Chondrocyte (in vitro differentiated cells): Measurements from ENCODE around the gene LRMDA. TPM values are rescaled to one million over a fixed set of nuclear protein-coding genes. Genes with fewer than 3 reads are reported as not detected.

Experiments
- DNase-seq: peaks from one replicate; pipeline ENCODE4 v3.0.0; 2021; ENCODE audit warnings: mixed read lengths, low spot score
- H3K27ac Mint-ChIP-seq: one replicate; pipeline ENCODE4 v1.8.0; 2021; ENCODE audit warnings: mild to moderate bottlenecking, moderate library complexity, mixed read lengths; ENCODE audit not compliant: unreplicated experiment
- H3K27me3 Mint-ChIP-seq: 2 replicates; pipeline ENCODE4 v1.8.0; 2021; ENCODE audit warnings: low read depth, mixed read lengths
- H3K36me3 Mint-ChIP-seq: 2 replicates; pipeline ENCODE4 v1.8.0; 2021; ENCODE audit warnings: low read depth, mixed read lengths
- H3K4me1 Mint-ChIP-seq: 2 replicates; pipeline ENCODE4 v1.8.0; 2021; ENCODE audit warnings: low read depth, mild to moderate bottlenecking, mixed read lengths
- H3K4me3 Mint-ChIP-seq: one replicate; pipeline ENCODE4 v1.8.0; 2021; ENCODE audit warnings: mild to moderate bottlenecking, moderate library complexity, mixed read lengths; ENCODE audit not compliant: unreplicated experiment
- H3K9me3 Mint-ChIP-seq: 2 replicates; pipeline ENCODE4 v1.8.0; 2021; ENCODE audit warnings: low read depth, mixed read lengths
- CTCF ChIP-seq: fragments of 200-600 bp; sonication (generic); IDR thresholded peaks from 2 replicates; pipeline ENCODE4 v1.5.0; 2021; ENCODE audit warnings: antibody characterized with exemption, mild to moderate bottlenecking, moderate library complexity
- total RNA-seq: library from RNA; stranded (reverse); gene quantifications from 3 replicates; pipeline ENCODE4 v1.2.1, GENCODE V29; 2021

Gene LRMDA
- total RNA-seq, 1 donor from 2014 or later: 2.8 TPM

GRCh38 chr10:76201962-76202361 lies 770.5 kb downstream of the LRMDA start:
- no peak for TF ChIP-seq CTCF
- no peak overlapping the region for H3K27ac Mint-ChIP-seq

GRCh38 chr10:76202777-76203176 lies 771.4 kb downstream of the LRMDA start:
- H3K4me3 Mint-ChIP-seq: no peak overlapping the region
- no peaks in the 10 kb centered on the region for H3K27me3 Mint-ChIP-seq
- no peak overlapping the region for H3K27ac Mint-ChIP-seq
- H3K36me3 Mint-ChIP-seq: no peaks in the 10 kb centered on the region
- DNase-seq: no peak
- peaks cover 12% of the 10 kb centered on the region for H3K4me1 Mint-ChIP-seq
- H3K9me3 Mint-ChIP-seq: no peaks in the 10 kb centered on the region
- no peak for TF ChIP-seq CTCF

More at GRCh38 chr10:76201962-76202361, 770.5 kb downstream of the LRMDA start:
- Mint-ChIP-seq H3K9me3 (no peaks in the 10 kb centered on the region), H3K27me3 (no peaks in the 10 kb centered on the region), H3K4me3 (no peak overlapping the region), H3K4me1 (peaks cover 12% of the 10 kb centered on the region), H3K36me3 (no peaks in the 10 kb centered on the region)
- no peak for DNase-seq

DNA sequence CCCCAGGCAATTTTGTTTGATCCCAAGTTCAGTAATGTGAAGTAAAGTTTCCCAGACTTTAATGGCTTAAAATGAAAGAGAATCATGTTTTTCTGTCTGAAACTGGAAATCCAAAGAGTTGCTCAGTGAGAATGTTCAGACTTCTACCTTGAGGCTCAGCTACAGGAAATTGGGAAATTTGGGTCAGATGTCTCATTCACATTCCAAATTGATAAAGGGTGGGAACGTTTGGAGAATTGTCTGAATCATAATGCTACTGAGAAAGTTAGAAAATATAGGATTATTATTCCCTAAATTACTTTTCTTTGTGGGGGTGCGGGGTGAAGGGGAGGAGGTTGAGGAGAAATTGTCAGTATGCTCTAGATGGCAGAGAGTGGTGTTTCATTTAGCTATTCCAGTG lies 773.9 kb downstream of the LRMDA start:
- no peak overlapping the region for H3K4me3 Mint-ChIP-seq
- H3K27me3 Mint-ChIP-seq: no peaks in the 10 kb centered on the region
- no peak overlapping the region for H3K27ac Mint-ChIP-seq
- no peaks in the 10 kb centered on the region for H3K36me3 Mint-ChIP-seq
- no peak for TF ChIP-seq CTCF
- H3K9me3 Mint-ChIP-seq: no peaks in the 10 kb centered on the region
- peaks cover 16% of the 10 kb centered on the region for H3K4me1 Mint-ChIP-seq
- no peak for DNase-seq

DNA sequence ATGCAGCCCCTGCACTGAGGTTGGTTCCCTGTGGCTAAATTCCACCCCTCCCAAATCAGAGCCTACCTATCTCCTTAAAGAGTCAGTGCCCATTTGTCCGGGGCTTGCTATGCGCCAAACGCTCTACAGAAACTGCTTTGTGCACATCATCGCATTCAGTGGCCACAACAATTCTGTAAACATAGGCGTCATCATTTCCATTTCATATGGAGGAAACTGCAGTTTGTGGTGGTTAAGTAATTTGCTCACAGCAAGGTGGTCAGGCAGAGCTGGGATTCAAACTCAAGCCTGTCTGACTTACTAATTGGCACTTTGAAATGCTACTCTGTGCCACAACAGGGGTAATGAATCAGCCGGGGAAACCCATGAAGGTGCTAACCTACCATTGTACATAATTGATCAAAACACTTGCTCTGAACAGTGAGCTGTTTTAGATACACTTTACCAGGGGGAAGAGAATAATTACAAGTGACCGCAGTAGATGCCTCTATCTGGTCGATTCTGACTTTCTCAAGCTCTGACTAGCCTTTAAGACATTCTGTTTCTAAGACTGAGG lies 775.5 kb downstream of the LRMDA start:
- TF ChIP-seq CTCF: no peak
- H3K27ac Mint-ChIP-seq: no peak overlapping the region
- no peaks in the 10 kb centered on the region for H3K27me3 Mint-ChIP-seq
- peaks cover 16% of the 10 kb centered on the region for H3K4me1 Mint-ChIP-seq
- H3K9me3 Mint-ChIP-seq: no peaks in the 10 kb centered on the region
- no peaks in the 10 kb centered on the region for H3K36me3 Mint-ChIP-seq
- no peak for DNase-seq
- H3K4me3 Mint-ChIP-seq: no peak overlapping the region

DNA sequence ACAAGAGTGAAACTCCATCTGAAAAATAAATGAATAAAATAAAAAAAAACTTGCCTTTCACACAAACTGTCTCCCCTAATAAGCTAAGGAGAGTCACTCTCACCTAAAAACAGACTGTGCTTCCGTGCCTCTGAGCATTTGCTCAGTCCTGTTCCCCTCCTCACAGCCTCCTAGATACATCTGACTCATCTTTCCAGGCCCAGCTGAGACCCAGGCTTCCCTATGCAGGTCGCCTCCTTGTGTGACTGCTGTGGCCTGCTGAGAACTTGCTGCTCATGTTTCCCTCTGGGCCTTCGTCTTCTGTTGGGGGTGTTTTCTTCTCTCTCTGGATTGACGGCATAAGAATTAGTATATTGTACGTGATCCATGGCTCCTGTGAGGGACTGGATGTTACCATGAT lies 777.7 kb downstream of the LRMDA start:
- no peak for TF ChIP-seq CTCF
- H3K9me3 Mint-ChIP-seq: no peaks in the 10 kb centered on the region
- H3K27me3 Mint-ChIP-seq: no peaks in the 10 kb centered on the region
- H3K4me3 Mint-ChIP-seq: no peak overlapping the region
- peaks cover 5% of the 10 kb centered on the region for H3K4me1 Mint-ChIP-seq
- H3K36me3 Mint-ChIP-seq: no peaks in the 10 kb centered on the region
- no peak overlapping the region for H3K27ac Mint-ChIP-seq
- no peak for DNase-seq
